AG04449 (cell line): ENCODE measurements around the gene TKTL2.

ENCODE experiments used
- CTCF ChIA-PET: fragments of 350-600 bp; formaldehyde crosslinking; extraction: SDS; loops from one replicate; lab custom pipeline; 2021; ENCODE audit warnings: antibody characterized with exemption; lab: Yijun Ruan, JAX
- POLR2A ChIA-PET: fragments of 400-600, 350-600 bp; formaldehyde crosslinking; extraction: SDS; loops from one replicate; lab custom pipeline; 2020; ENCODE audit warnings: antibody characterized with exemption, inconsistent platforms; lab: Yijun Ruan, JAX
- DNase-seq: peaks from one replicate; pipeline ENCODE4 v3.0.0-alpha.2; 2010; ENCODE audit warnings: low read depth, low spot score
- H3K4me3 ChIP-seq: 2 replicates; pipeline ENCODE4 v1.5.1; 2011; ENCODE audit warnings: low read depth, mild to moderate bottlenecking, control low read depth, low read length
- CTCF ChIP-seq: IDR thresholded peaks from one replicate; pipeline ENCODE4 v1.5.1; 2011; ENCODE audit warnings: mild to moderate bottlenecking, moderate library complexity, low read length, control low read depth, inconsistent platforms; ENCODE audit not compliant: insufficient read depth; ENCODE audit errors: missing control alignments

TKTL2 gene

GRCh38 chr4:163485589-163485988 is 12.0 kb upstream of the TKTL2 start:
- ChIA-PET CTCF (interaction anchor here (0.7 to 5.1 kb wide), 11 partner anchors 9 to 1246 kb away, joined by 3 to 202 read pairs (median 5); partner anchors contain the start of gene TMA16), POLR2A (no interaction called here)
- no peak for TF ChIP-seq CTCF
- DNase-seq = no peak
- H3K4me3 ChIP-seq = no peak overlapping the region

- H3K4me3 ChIP-seq = no peak overlapping the region
- CTCF ChIA-PET = interaction anchor here (1.1 to 5.1 kb wide), 10 partner anchors 9 to 1247 kb away, joined by 3 to 202 read pairs (median 5); no protein-coding TSS in a partner anchor
- POLR2A ChIA-PET = no interaction called here
Observed at GRCh38 chr4:163484906-163485305, 11.4 kb upstream of the TKTL2 start.

GRCh38 chr4:163482190-163482589 is 8.6 kb upstream of the TKTL2 start:
- TF ChIP-seq CTCF = no peak
- DNase-seq = no peak
- POLR2A ChIA-PET = no interaction called here
- CTCF ChIA-PET = interaction anchor here (1.3 to 2.2 kb wide), 2 partner anchors 65 to 67 kb away, joined by 4 to 23 read pairs; no protein-coding TSS in a partner anchor
- no peak overlapping the region for H3K4me3 ChIP-seq

More at GRCh38 chr4:163484906-163485305, 11.4 kb upstream of the TKTL2 start:
- TF ChIP-seq CTCF = peak; percentile 42
- no peak for DNase-seq

GRCh38 chr4:163476761-163477438 is 3.3 kb upstream of the TKTL2 start:
- no peak for TF ChIP-seq CTCF
- ChIA-PET POLR2A (no interaction called here), CTCF (interaction anchor here (1.1 to 1.6 kb wide), 3 partner anchors 70 to 75 kb away, joined by 3 to 7 read pairs (median 3); no protein-coding TSS in a partner anchor)
- DNase-seq = no peak
- H3K4me3 ChIP-seq = no peak overlapping the region

GRCh38 chr4:163474027-163474426 is 473 bp upstream of the TKTL2 start:
- ChIA-PET CTCF (no interaction called here), POLR2A (no interaction called here)

More at GRCh38 chr4:163474027-163474426, 473 bp upstream of the TKTL2 start:
- H3K4me3 ChIP-seq = no peak overlapping the region
- TF ChIP-seq CTCF = no peak
- no peak for DNase-seq
